Measurements from ENCODE around the gene LEMD1. TPM values are rescaled to one million over a fixed set of nuclear protein-coding genes. Genes with fewer than 3 reads are reported as not detected.

The LEMD1 gene
- total RNA-seq, 1 donor from 2014 or later, result 0.26 TPM

DNA sequence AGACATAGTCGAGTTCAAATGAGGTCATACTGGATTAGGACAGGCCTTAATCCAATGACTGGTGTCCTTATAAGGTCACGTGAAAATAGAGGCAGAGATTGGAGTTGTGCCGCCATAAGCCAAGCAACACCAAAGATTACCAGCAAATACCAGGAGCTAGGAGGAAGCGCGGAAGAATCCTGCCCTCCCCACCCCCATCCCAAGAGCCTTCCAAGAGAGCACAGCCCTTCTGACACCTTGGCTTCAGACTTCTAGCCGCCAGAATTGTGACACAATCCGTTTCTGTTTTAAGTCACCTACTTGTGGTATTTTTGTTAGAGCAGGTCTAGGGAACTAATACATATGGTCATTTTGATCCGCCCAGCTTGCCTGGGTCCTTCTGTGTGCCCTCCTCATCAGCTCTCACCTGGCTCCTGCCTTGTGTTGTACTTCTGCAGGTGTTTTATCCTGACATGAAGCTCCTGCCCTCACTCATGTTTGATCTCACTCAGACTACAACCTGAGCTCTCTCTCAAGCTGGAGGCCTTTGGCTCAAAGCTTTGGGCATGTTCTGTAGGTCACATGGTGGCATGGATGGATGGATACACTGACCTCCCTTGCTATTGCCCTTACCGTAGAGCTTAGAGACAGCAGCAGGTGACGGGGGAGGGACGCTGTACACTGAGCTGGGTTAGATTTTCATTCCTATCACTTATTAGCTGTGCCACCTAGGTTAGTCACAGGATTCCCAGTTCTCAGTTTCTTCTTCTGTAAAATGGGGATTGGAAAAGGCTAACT lies 89.7 kb downstream of the LEMD1 start:
- no peak for DNase-seq (ENCODE audit: low read depth in 2 of 2)

Other genes with a start within 250 kb of the LEMD1 start
- gene DSTYK, start 210.4 kb downstream of the LEMD1 start, total RNA-seq, result 9.8 and 11.3 TPM in 2 replicates
- gene TMCC2, start 194.1 kb downstream of the LEMD1 start, total RNA-seq, result 0.38 and 0.77 TPM in 2 replicates
- gene NUAK2, start 100.3 kb downstream of the LEMD1 start, total RNA-seq, result 3.1 and 3.5 TPM in 2 replicates
- 0.13 TPM in 1 of 2 replicates, not detected in the other for gene KLHDC8A, start 65.1 kb downstream of the LEMD1 start, total RNA-seq
- gene BLACAT1, start 34.0 kb upstream of the LEMD1 start, total RNA-seq, result under 0.01 TPM in 1 of 2 replicates, not detected in the other
- 0.25 and 0.39 TPM in 2 replicates for gene CDK18, start 82.6 kb upstream of the LEMD1 start, total RNA-seq
- gene ELK4, start 210.0 kb upstream of the LEMD1 start, total RNA-seq, result 33.4 and 44.0 TPM in 2 replicates

Data from dermis microvascular lymphatic vessel endothelial cell (primary cell).